ENCODE results near the gene ELL. TPM values are rescaled to one million over a fixed set of nuclear protein-coding genes. Genes with fewer than 3 reads are reported as not detected.

ELL gene
- total and polyA plus RNA-seq, 2 donors from 2014 or later = 5.7 to 25.2 TPM

GRCh38 chr19:18450021-18450930 is 71.6 kb downstream of the ELL start:
- no peaks in the 10 kb centered on the region for H3K27me3 ChIP-seq (ENCODE audit: control insufficient read depth, insufficient read depth, low read length)
- no peak overlapping the region for H3K27ac ChIP-seq (ENCODE audit: low read depth in 2 of 2, low read length in 2 of 2)
- FAIRE-seq (no peak), DNase-seq (peak in 1 of 5 donors; percentile 78)
- peaks cover 0 to 36% (median 21%) of the 10 kb centered on the region in 3 donors for H3K36me3 ChIP-seq (ENCODE audit: control insufficient read depth in 2 of 3, insufficient read depth in 3 of 3, low read length in 3 of 3)
- no peak overlapping the region for H3K9ac ChIP-seq (ENCODE audit: low read length in 3 of 3)
- peaks cover 0 to 8% (median 0%) of the 10 kb centered on the region in 3 donors for H3K4me1 ChIP-seq (ENCODE audit: control insufficient read depth in 2 of 3, insufficient read depth in 2 of 3, low read depth in 1 of 3, low read length in 3 of 3)
- TF ChIP-seq CTCF (IDR thresholded peaks at IDR 0.05; ENCODE audit: borderline replicate concordance, extremely low read depth, insufficient read depth) = no peak
- no peaks in the 10 kb centered on the region for H3K9me3 ChIP-seq (ENCODE audit: control insufficient read depth in 2 of 3, insufficient read depth in 1 of 3, low read length in 3 of 3)
- intact Hi-C loops (cut with DNase I) = no loop called here
- no peak overlapping the region for H3K4me3 ChIP-seq (ENCODE audit: low read length in 3 of 3)

GRCh38 chr19:18449552-18449951 is 72.3 kb downstream of the ELL start:
- Histone ChIP-seq H3K4me3 (ENCODE audit: low read length in 3 of 3) (no peak overlapping the region), H3K9me3 (ENCODE audit: control insufficient read depth in 2 of 3, insufficient read depth in 1 of 3, low read length in 3 of 3) (no peaks in the 10 kb centered on the region), H3K27ac (ENCODE audit: low read depth in 2 of 2, low read length in 2 of 2) (no peak overlapping the region), H3K4me1 (ENCODE audit: control insufficient read depth in 2 of 3, insufficient read depth in 2 of 3, low read depth in 1 of 3, low read length in 3 of 3) (peaks cover 0 to 8% (median 0%) of the 10 kb centered on the region in 3 donors), H3K36me3 (ENCODE audit: control insufficient read depth in 2 of 3, insufficient read depth in 3 of 3, low read length in 3 of 3) (peaks cover 0 to 41% (median 24%) of the 10 kb centered on the region in 3 donors), H3K27me3 (ENCODE audit: control insufficient read depth, insufficient read depth, low read length) (no peaks in the 10 kb centered on the region), H3K9ac (ENCODE audit: low read length in 3 of 3) (no peak overlapping the region)
- no peak for DNase-seq
- no peak for TF ChIP-seq CTCF (IDR thresholded peaks at IDR 0.05; ENCODE audit: borderline replicate concordance, extremely low read depth, insufficient read depth)
- intact Hi-C loops (cut with DNase I) = no loop called here
- no peak for FAIRE-seq

- intact Hi-C loops (cut with DNase I) = no loop called here
- Histone ChIP-seq H3K4me1 (ENCODE audit: control insufficient read depth in 2 of 3, insufficient read depth in 2 of 3, low read depth in 1 of 3, low read length in 3 of 3) (peaks cover 0 to 8% (median 0%) of the 10 kb centered on the region in 3 donors), H3K27me3 (ENCODE audit: control insufficient read depth, insufficient read depth, low read length) (no peaks in the 10 kb centered on the region), H3K27ac (ENCODE audit: low read depth in 2 of 2, low read length in 2 of 2) (no peak overlapping the region), H3K36me3 (ENCODE audit: control insufficient read depth in 2 of 3, insufficient read depth in 3 of 3, low read length in 3 of 3) (peaks cover 0 to 42% (median 25%) of the 10 kb centered on the region in 3 donors), H3K4me3 (ENCODE audit: low read length in 3 of 3) (no peak overlapping the region), H3K9ac (ENCODE audit: low read length in 3 of 3) (no peak overlapping the region), H3K9me3 (ENCODE audit: control insufficient read depth in 2 of 3, insufficient read depth in 1 of 3, low read length in 3 of 3) (no peaks in the 10 kb centered on the region)
- DNase-seq (no peak), FAIRE-seq (no peak)
- TF ChIP-seq CTCF (IDR thresholded peaks at IDR 0.05; ENCODE audit: borderline replicate concordance, extremely low read depth, insufficient read depth) = no peak
Measured at GRCh38 chr19:18446811-18447359, 75.0 kb downstream of the ELL start.

All from kidney (tissue), 14 donors.